Superior temporal gyrus (tissue), 1 donor: ENCODE data around the gene RNF141.
A peak's percentile ranks its signal among the peaks of the same experiment; 100 is the strongest.

Source experiments
- DNase-seq: peaks from one replicate; pipeline ENCODE4 v3.0.0-alpha.2; 2016; ENCODE audit errors: extremely low spot score

The RNF141 gene

GRCh38 chr11:10561043-10561818 lies 20.2 kb upstream of the RNF141 start:
- DNase-seq: no peak

GRCh38 chr11:10558288-10558687 lies 17.3 kb upstream of the RNF141 start:
- no peak for DNase-seq

GRCh38 chr11:10556590-10556989 lies 15.6 kb upstream of the RNF141 start:
- no peak for DNase-seq

- DNase-seq: no peak
Measured at GRCh38 chr11:10551845-10552352, 10.9 kb upstream of the RNF141 start.

- DNase-seq: no peak
Measured at GRCh38 chr11:10551290-10551592, 10.3 kb upstream of the RNF141 start.

GRCh38 chr11:10550503-10551289 lies 9.7 kb upstream of the RNF141 start:
- DNase-seq: no peak

- DNase-seq: no peak
Measured at GRCh38 chr11:10544491-10545465, 3.8 kb upstream of the RNF141 start.

- no peak for DNase-seq
Measured at GRCh38 chr11:10543782-10544181, 2.8 kb upstream of the RNF141 start.

GRCh38 chr11:10542776-10543175 lies 1.8 kb upstream of the RNF141 start:
- DNase-seq: no peak

- peak; percentile 51 for DNase-seq
Measured at GRCh38 chr11:10541561-10541930, 559 bp upstream of the RNF141 start.

- no peak for DNase-seq
Measured at GRCh38 chr11:10540546-10540914, 457 bp downstream of the RNF141 start.

GRCh38 chr11:10539339-10539738 lies 1.6 kb downstream of the RNF141 start:
- no peak for DNase-seq

GRCh38 chr11:10538924-10539323 lies 2.1 kb downstream of the RNF141 start:
- no peak for DNase-seq

- no peak for DNase-seq
Measured at GRCh38 chr11:10537600-10537999, 3.4 kb downstream of the RNF141 start.

GRCh38 chr11:10534316-10534715 lies 6.7 kb downstream of the RNF141 start:
- no peak for DNase-seq

- DNase-seq: no peak
Measured at GRCh38 chr11:10533323-10533722, 7.7 kb downstream of the RNF141 start.

GRCh38 chr11:10532526-10532925 lies 8.5 kb downstream of the RNF141 start:
- DNase-seq: no peak

- DNase-seq: peak; percentile 18
Measured at GRCh38 chr11:10529279-10529678, 11.7 kb downstream of the RNF141 start.

GRCh38 chr11:10528121-10528520 lies 12.9 kb downstream of the RNF141 start:
- peak; percentile 36 for DNase-seq

GRCh38 chr11:10526974-10527918 lies 13.7 kb downstream of the RNF141 start:
- peak; percentile 78 for DNase-seq

- peak; percentile 32 for DNase-seq
Measured at GRCh38 chr11:10524471-10524870, 16.5 kb downstream of the RNF141 start.
